GM23338 (cell line): ENCODE data around the gene NEU3. TPM values are rescaled to one million over a fixed set of nuclear protein-coding genes. Genes with fewer than 3 reads are reported as not detected.

Source experiments
- ATAC-seq: fragments of 200-7000 bp; cut with Tn5 transposase; 3 replicates; pipeline ENCODE4 v1.9.1; 2020
- DNase-seq: peaks from one replicate; pipeline ENCODE4 v3.0.0-alpha.2; 2015; ENCODE audit warnings: low spot score
- H2AFZ ChIP-seq: fragments of 200-600 bp; sonication (generic); 2 replicates; pipeline ENCODE4 v1.8.0; 2016; ENCODE audit warnings: antibody characterized with exemption, mild to moderate bottlenecking, moderate library complexity
- H3F3A ChIP-seq: fragments of 200-600 bp; sonication (generic); replicated peaks from 2 replicates; pipeline ENCODE4 v1.8.0; 2017; ENCODE audit warnings: antibody characterized with exemption, mixed run types, low read depth
- H3K27ac ChIP-seq: fragments of 200-600 bp; sonication (generic); 2 replicates; pipeline ENCODE4 v1.6.1; 2016; ENCODE audit warnings: low read depth
- H3K27me3 ChIP-seq: fragments of 200-600 bp; sonication (generic); 2 replicates; pipeline ENCODE4 v1.8.0; 2016; ENCODE audit warnings: mild to moderate bottlenecking, mixed run types, moderate library complexity; ENCODE audit not compliant: insufficient read depth
- H3K36me3 ChIP-seq: fragments of 200-600 bp; sonication (generic); 2 replicates; pipeline ENCODE4 v1.8.0; 2016; ENCODE audit warnings: mild to moderate bottlenecking; ENCODE audit not compliant: insufficient read depth
- H3K4me1 ChIP-seq: fragments of 200-600 bp; sonication (generic); 2 replicates; pipeline ENCODE4 v1.8.0; 2016; ENCODE audit warnings: mild to moderate bottlenecking, moderate library complexity; ENCODE audit not compliant: insufficient read depth
- H3K4me2 ChIP-seq: fragments of 200-600 bp; sonication (generic); 2 replicates; pipeline ENCODE4 v1.7.1; 2017; ENCODE audit warnings: mixed run types
- H3K4me3 ChIP-seq: fragments of 200-600 bp; sonication (generic); 2 replicates; pipeline ENCODE4 v1.6.1; 2016; ENCODE audit warnings: mixed run types
- H3K79me2 ChIP-seq: fragments of 200-600 bp; sonication (generic); replicated peaks from 2 replicates; pipeline ENCODE4 v1.8.0; 2017; ENCODE audit warnings: mild to moderate bottlenecking; ENCODE audit not compliant: insufficient read depth
- H3K9me2 ChIP-seq: fragments of 200-600 bp; sonication (generic); 2 replicates; pipeline ENCODE4 v1.8.0; 2017; ENCODE audit not compliant: insufficient read depth
- H4K20me1 ChIP-seq: fragments of 200-600 bp; sonication (generic); replicated peaks from 2 replicates; pipeline ENCODE4 v1.8.0; 2017; ENCODE audit warnings: mild to moderate bottlenecking; ENCODE audit not compliant: insufficient read depth
- H3K27ac Mint-ChIP-seq: 2 replicates; pipeline ENCODE4 v1.8.0; 2020; ENCODE audit warnings: inconsistent platforms, mild to moderate bottlenecking, moderate library complexity, mixed read lengths
- H3K27me3 Mint-ChIP-seq: 3 replicates; pipeline ENCODE4 v1.8.0; 2022; ENCODE audit warnings: low read depth, mild to moderate bottlenecking, moderate library complexity, mixed read lengths, inconsistent platforms; ENCODE audit not compliant: insufficient read depth, poor library complexity
- H3K36me3 Mint-ChIP-seq: 3 replicates; pipeline ENCODE4 v1.8.0; 2021; ENCODE audit warnings: low read depth, mild to moderate bottlenecking, inconsistent platforms, moderate library complexity, mixed read lengths
- H3K4me1 Mint-ChIP-seq: 3 replicates; pipeline ENCODE4 v1.8.0; 2020; ENCODE audit warnings: mild to moderate bottlenecking, inconsistent platforms, mixed read lengths
- H3K4me3 Mint-ChIP-seq: 3 replicates; pipeline ENCODE4 v1.8.0; 2021; ENCODE audit warnings: moderate library complexity, mild to moderate bottlenecking, inconsistent platforms, mixed read lengths
- H3K9me3 Mint-ChIP-seq: 3 replicates; pipeline ENCODE4 v1.8.0; 2020; ENCODE audit warnings: moderate library complexity, mild to moderate bottlenecking, inconsistent platforms, mixed read lengths
- EZH2 ChIP-seq: fragments of 200-600 bp; sonication (generic); IDR thresholded peaks from one replicate; pipeline ENCODE4 v1.8.0; 2017; ENCODE audit warnings: antibody characterized with exemption, mild to moderate bottlenecking, low read depth; ENCODE audit not compliant: unreplicated experiment
- JUNB ChIP-seq: IDR thresholded peaks from one replicate; pipeline ENCODE4 v1.6.1; 2016; ENCODE audit warnings: antibody characterized with exemption; ENCODE audit not compliant: unreplicated experiment
- NANOG ChIP-seq: IDR thresholded peaks from 2 replicates; pipeline ENCODE4 v1.6.1; 2016; ENCODE audit warnings: antibody characterized with exemption, borderline replicate concordance
- POLR2AphosphoS5 ChIP-seq: IDR thresholded peaks from 2 replicates; pipeline ENCODE4 v1.6.1; 2016; ENCODE audit warnings: antibody characterized with exemption, low read depth
- STAT1 ChIP-seq: IDR thresholded peaks from one replicate; pipeline ENCODE4 v1.6.1; 2016; ENCODE audit warnings: antibody characterized with exemption; ENCODE audit not compliant: unreplicated experiment
- ZNF331 ChIP-seq: fragments of 250-450 bp; sonication (Bioruptor Pico); IDR thresholded peaks from 2 replicates; pipeline ENCODE4 v1.5.0; 2020; ENCODE audit warnings: low read depth, mild to moderate bottlenecking, moderate library complexity
- polyA plus RNA-seq: library from polyadenylated mRNA; unstranded; fragments of >200 nt; fragmentation: Nextera tagmentation; extraction: Ambion mirVana; gene quantifications from 2 replicates; pipeline ENCODE4 v1.2.1, GENCODE V29; 2016
- total RNA-seq: library from RNA; depleted of rRNA; stranded (reverse); fragments of >200 nt; shearing (Covaris generic); gene quantifications from 2 replicates; pipeline ENCODE4 v1.2.3, GENCODE V29; 2014
- TF ChIP-seq, protein P1 (sequence below), 2 experiments: fragments of 200-600 bp in 1 of 2; sonication (generic) in 1 of 2; conservative IDR thresholded peaks; 2 replicates each; pipeline versions ENCODE4 v1.5.1 to v1.6.1; 2016 to 2017; ENCODE audit warnings: antibody characterized with exemption in 2 of 2, low read depth in 2 of 2, mild to moderate bottlenecking in 2 of 2, moderate library complexity in 1 of 2
- TF ChIP-seq, protein P2 (sequence below): IDR thresholded peaks from one replicate; pipeline ENCODE4 v1.6.1; 2018; ENCODE audit warnings: antibody characterized with exemption; ENCODE audit not compliant: unreplicated experiment
- TF ChIP-seq, protein P3 (sequence below): fragments of 250-450 bp; sonication (Bioruptor Pico); IDR thresholded peaks from 2 replicates; pipeline ENCODE4 v1.5.0; 2020; ENCODE audit warnings: mild to moderate bottlenecking, moderate library complexity
- TF ChIP-seq, protein P4 (sequence below): IDR thresholded peaks from 2 replicates; pipeline ENCODE4 v1.6.1; 2016; ENCODE audit warnings: antibody characterized with exemption

The NEU3 gene
- total and polyA plus RNA-seq, 2 experiments from 2014 or later = 2.8 to 25.9 TPM

DNA sequence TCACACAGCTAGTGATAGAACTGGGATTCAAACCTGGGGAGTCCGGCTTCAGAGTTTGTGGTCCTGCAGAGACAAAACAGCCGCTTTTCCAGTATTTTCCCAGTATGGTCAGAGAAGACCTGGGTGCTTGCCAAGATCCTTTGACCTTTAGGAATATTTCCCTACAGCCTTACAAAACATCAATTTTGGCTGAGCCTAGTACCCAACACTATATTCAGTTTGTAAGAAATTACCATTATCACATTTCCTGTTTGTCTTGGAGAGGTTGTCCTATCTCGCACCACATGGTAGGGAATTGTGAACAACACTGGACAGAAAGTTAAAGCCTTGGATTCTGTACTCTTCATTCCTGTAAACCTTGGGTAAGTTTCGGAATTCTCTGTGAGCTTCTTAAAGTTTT lies 10.7 kb upstream of the NEU3 start (continued):
- TF ChIP-seq, protein P1, sequence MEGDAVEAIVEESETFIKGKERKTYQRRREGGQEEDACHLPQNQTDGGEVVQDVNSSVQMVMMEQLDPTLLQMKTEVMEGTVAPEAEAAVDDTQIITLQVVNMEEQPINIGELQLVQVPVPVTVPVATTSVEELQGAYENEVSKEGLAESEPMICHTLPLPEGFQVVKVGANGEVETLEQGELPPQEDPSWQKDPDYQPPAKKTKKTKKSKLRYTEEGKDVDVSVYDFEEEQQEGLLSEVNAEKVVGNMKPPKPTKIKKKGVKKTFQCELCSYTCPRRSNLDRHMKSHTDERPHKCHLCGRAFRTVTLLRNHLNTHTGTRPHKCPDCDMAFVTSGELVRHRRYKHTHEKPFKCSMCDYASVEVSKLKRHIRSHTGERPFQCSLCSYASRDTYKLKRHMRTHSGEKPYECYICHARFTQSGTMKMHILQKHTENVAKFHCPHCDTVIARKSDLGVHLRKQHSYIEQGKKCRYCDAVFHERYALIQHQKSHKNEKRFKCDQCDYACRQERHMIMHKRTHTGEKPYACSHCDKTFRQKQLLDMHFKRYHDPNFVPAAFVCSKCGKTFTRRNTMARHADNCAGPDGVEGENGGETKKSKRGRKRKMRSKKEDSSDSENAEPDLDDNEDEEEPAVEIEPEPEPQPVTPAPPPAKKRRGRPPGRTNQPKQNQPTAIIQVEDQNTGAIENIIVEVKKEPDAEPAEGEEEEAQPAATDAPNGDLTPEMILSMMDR (conservative IDR thresholded peaks at IDR 0.05; ENCODE audit: low read depth in 2 of 2) = no peak
- no peak for TF ChIP-seq ZNF331 (CRISPR knock-in tag)

DNA sequence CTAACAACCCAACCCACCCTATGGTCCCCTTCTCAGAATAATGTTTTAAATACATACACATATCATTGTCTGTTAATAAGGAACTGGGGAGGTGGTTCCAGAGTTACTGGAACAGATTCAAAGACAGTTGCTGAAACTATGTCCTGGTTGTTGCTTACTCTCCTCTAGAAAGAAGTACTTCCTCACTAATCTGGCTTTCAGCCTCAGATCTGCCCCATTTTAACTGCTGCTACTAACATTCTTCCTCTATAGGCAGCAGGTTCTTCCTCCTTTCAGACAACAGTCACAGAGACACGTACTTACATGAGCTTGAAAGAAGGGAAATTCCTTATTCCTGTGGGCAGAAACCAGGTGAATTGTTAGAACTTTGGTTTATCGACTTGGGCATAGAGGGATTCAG lies 8.1 kb upstream of the NEU3 start:
- Mint-ChIP-seq H3K4me1 (no peaks in the 10 kb centered on the region), H3K4me3 (no peak overlapping the region), H3K27me3 (no peaks in the 10 kb centered on the region), H3K27ac (no peak overlapping the region), H3K9me3 (no peaks in the 10 kb centered on the region), H3K36me3 (peaks cover 4% of the 10 kb centered on the region; the same call in 1 of the 3 replicates)
- no peak for DNase-seq
- no peaks in the 10 kb centered on the region for H3K27me3 ChIP-seq
- H3K4me1 ChIP-seq = no peaks in the 10 kb centered on the region
- H3K36me3 ChIP-seq = peaks cover 6% of the 10 kb centered on the region; the same call in 1 of the 2 replicates
- H3K4me2 ChIP-seq = no peak overlapping the region
- no peaks in the 10 kb centered on the region for H3F3A ChIP-seq
- H3K4me3 ChIP-seq = no peak overlapping the region
- peaks cover 10% of the 10 kb centered on the region for H4K20me1 ChIP-seq
- no peaks in the 10 kb centered on the region for H3K9me2 ChIP-seq
- no peaks in the 10 kb centered on the region for H3K79me2 ChIP-seq
- no peak overlapping the region for H3K27ac ChIP-seq
- no peak for ATAC-seq
- no peak overlapping the region for H2AFZ ChIP-seq
- TF ChIP-seq, protein P2, sequence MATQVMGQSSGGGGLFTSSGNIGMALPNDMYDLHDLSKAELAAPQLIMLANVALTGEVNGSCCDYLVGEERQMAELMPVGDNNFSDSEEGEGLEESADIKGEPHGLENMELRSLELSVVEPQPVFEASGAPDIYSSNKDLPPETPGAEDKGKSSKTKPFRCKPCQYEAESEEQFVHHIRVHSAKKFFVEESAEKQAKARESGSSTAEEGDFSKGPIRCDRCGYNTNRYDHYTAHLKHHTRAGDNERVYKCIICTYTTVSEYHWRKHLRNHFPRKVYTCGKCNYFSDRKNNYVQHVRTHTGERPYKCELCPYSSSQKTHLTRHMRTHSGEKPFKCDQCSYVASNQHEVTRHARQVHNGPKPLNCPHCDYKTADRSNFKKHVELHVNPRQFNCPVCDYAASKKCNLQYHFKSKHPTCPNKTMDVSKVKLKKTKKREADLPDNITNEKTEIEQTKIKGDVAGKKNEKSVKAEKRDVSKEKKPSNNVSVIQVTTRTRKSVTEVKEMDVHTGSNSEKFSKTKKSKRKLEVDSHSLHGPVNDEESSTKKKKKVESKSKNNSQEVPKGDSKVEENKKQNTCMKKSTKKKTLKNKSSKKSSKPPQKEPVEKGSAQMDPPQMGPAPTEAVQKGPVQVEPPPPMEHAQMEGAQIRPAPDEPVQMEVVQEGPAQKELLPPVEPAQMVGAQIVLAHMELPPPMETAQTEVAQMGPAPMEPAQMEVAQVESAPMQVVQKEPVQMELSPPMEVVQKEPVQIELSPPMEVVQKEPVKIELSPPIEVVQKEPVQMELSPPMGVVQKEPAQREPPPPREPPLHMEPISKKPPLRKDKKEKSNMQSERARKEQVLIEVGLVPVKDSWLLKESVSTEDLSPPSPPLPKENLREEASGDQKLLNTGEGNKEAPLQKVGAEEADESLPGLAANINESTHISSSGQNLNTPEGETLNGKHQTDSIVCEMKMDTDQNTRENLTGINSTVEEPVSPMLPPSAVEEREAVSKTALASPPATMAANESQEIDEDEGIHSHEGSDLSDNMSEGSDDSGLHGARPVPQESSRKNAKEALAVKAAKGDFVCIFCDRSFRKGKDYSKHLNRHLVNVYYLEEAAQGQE = no peak
- no peak for TF ChIP-seq JUNB
- no peak for TF ChIP-seq NANOG
- TF ChIP-seq, protein P3, sequence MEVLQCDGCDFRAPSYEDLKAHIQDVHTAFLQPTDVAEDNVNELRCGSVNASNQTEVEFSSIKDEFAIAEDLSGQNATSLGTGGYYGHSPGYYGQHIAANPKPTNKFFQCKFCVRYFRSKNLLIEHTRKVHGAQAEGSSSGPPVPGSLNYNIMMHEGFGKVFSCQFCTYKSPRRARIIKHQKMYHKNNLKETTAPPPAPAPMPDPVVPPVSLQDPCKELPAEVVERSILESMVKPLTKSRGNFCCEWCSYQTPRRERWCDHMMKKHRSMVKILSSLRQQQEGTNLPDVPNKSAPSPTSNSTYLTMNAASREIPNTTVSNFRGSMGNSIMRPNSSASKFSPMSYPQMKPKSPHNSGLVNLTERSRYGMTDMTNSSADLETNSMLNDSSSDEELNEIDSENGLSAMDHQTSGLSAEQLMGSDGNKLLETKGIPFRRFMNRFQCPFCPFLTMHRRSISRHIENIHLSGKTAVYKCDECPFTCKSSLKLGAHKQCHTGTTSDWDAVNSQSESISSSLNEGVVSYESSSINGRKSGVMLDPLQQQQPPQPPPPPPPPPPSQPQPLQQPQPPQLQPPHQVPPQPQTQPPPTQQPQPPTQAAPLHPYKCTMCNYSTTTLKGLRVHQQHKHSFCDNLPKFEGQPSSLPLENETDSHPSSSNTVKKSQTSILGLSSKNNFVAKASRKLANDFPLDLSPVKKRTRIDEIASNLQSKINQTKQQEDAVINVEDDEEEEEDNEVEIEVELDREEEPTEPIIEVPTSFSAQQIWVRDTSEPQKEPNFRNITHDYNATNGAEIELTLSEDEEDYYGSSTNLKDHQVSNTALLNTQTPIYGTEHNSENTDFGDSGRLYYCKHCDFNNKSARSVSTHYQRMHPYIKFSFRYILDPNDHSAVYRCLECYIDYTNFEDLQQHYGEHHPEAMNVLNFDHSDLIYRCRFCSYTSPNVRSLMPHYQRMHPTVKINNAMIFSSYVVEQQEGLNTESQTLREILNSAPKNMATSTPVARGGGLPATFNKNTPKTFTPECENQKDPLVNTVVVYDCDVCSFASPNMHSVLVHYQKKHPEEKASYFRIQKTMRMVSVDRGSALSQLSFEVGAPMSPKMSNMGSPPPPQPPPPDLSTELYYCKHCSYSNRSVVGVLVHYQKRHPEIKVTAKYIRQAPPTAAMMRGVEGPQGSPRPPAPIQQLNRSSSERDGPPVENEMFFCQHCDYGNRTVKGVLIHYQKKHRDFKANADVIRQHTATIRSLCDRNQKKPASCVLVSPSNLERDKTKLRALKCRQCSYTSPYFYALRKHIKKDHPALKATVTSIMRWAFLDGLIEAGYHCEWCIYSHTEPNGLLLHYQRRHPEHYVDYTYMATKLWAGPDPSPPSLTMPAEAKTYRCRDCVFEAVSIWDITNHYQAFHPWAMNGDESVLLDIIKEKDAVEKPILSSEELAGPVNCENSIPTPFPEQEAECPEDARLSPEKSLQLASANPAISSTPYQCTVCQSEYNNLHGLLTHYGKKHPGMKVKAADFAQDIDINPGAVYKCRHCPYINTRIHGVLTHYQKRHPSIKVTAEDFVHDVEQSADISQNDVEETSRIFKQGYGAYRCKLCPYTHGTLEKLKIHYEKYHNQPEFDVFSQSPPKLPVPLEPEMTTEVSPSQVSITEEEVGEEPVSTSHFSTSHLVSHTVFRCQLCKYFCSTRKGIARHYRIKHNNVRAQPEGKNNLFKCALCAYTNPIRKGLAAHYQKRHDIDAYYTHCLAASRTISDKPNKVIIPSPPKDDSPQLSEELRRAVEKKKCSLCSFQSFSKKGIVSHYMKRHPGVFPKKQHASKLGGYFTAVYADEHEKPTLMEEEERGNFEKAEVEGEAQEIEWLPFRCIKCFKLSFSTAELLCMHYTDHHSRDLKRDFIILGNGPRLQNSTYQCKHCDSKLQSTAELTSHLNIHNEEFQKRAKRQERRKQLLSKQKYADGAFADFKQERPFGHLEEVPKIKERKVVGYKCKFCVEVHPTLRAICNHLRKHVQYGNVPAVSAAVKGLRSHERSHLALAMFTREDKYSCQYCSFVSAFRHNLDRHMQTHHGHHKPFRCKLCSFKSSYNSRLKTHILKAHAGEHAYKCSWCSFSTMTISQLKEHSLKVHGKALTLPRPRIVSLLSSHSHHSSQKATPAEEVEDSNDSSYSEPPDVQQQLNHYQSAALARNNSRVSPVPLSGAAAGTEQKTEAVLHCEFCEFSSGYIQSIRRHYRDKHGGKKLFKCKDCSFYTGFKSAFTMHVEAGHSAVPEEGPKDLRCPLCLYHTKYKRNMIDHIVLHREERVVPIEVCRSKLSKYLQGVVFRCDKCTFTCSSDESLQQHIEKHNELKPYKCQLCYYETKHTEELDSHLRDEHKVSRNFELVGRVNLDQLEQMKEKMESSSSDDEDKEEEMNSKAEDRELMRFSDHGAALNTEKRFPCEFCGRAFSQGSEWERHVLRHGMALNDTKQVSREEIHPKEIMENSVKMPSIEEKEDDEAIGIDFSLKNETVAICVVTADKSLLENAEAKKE = no peak
- no peak for TF ChIP-seq ZNF331 (CRISPR knock-in tag)
- no peak for TF ChIP-seq EZH2
- TF ChIP-seq POLR2AphosphoS5 = no peak
- TF ChIP-seq STAT1 = no peak
- TF ChIP-seq, protein P4, sequence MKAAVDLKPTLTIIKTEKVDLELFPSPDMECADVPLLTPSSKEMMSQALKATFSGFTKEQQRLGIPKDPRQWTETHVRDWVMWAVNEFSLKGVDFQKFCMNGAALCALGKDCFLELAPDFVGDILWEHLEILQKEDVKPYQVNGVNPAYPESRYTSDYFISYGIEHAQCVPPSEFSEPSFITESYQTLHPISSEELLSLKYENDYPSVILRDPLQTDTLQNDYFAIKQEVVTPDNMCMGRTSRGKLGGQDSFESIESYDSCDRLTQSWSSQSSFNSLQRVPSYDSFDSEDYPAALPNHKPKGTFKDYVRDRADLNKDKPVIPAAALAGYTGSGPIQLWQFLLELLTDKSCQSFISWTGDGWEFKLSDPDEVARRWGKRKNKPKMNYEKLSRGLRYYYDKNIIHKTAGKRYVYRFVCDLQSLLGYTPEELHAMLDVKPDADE = no peak
- TF ChIP-seq, protein P1 (conservative IDR thresholded peaks at IDR 0.05; ENCODE audit: low read depth in 2 of 2) = no peak
